Endothelial cell (in vitro differentiated cells): Measurements from ENCODE around the gene GAB2. TPM values are rescaled to one million over a fixed set of nuclear protein-coding genes. Genes with fewer than 3 reads are reported as not detected.

Experiments used
- DNase-seq: peaks from one replicate; pipeline ENCODE4 v3.0.0; 2021; ENCODE audit warnings: low spot score
- H3K27ac Mint-ChIP-seq: one replicate; pipeline ENCODE4 v1.8.0; 2021; ENCODE audit warnings: mixed read lengths, inconsistent platforms; ENCODE audit not compliant: unreplicated experiment
- H3K27me3 Mint-ChIP-seq: one replicate; pipeline ENCODE4 v1.8.0; 2021; ENCODE audit warnings: mild to moderate bottlenecking, moderate library complexity, mixed read lengths, inconsistent platforms; ENCODE audit not compliant: unreplicated experiment
- H3K36me3 Mint-ChIP-seq: one replicate; pipeline ENCODE4 v1.8.0; 2021; ENCODE audit warnings: mild to moderate bottlenecking, low read depth, mixed read lengths, inconsistent platforms; ENCODE audit not compliant: unreplicated experiment
- H3K4me1 Mint-ChIP-seq: one replicate; pipeline ENCODE4 v1.8.0; 2021; ENCODE audit warnings: mild to moderate bottlenecking, mixed read lengths, inconsistent platforms; ENCODE audit not compliant: unreplicated experiment
- H3K4me3 Mint-ChIP-seq: one replicate; pipeline ENCODE4 v1.8.0; 2021; ENCODE audit warnings: mild to moderate bottlenecking, mixed read lengths, inconsistent platforms; ENCODE audit not compliant: unreplicated experiment
- H3K9me3 Mint-ChIP-seq: one replicate; pipeline ENCODE4 v1.8.0; 2021; ENCODE audit warnings: mixed read lengths, inconsistent platforms; ENCODE audit not compliant: unreplicated experiment
- CTCF ChIP-seq: fragments of 200-600 bp; sonication (generic); IDR thresholded peaks from one replicate; pipeline ENCODE4 v1.5.0; 2021; ENCODE audit warnings: antibody characterized with exemption; ENCODE audit not compliant: unreplicated experiment
- total RNA-seq: library from RNA; stranded (reverse); fragmentation: NEBNext Ultra II Directional; extraction: Animal tissue kit (Norgen Biotek cat#: 25700); gene quantifications from one replicate; pipeline ENCODE4 v1.2.1, GENCODE V29; 2021; ENCODE audit not compliant: unreplicated experiment

GAB2 gene
- total RNA-seq, 1 donor from 2014 or later: 81.0 TPM

DNA sequence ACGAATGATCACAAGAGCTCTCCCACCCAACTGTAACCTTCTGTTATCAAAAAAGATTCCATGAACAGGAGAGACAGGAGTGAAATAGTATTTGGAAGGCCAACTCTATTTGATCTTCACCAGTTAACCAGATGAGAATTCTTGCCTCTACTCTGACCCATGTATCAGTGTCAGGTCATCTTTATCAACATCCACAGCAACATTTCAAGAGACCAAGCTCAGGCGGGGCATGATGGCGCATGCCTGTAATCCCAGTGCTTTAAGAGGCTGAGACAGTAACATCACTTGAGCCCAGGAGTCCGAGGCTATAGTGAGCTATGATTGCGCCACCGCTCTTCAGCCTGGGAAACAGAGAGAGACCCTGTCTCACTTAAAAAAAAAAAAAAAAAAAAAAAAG is 62.3 kb downstream of the GAB2 start:
- no peaks in the 10 kb centered on the region for H3K9me3 Mint-ChIP-seq
- no peaks in the 10 kb centered on the region for H3K27me3 Mint-ChIP-seq
- DNase-seq: no peak
- TF ChIP-seq CTCF: no peak
- H3K27ac Mint-ChIP-seq: no peak overlapping the region
- no peak overlapping the region for H3K4me3 Mint-ChIP-seq
- no peaks in the 10 kb centered on the region for H3K36me3 Mint-ChIP-seq
- peaks cover 38% of the 10 kb centered on the region for H3K4me1 Mint-ChIP-seq

DNA sequence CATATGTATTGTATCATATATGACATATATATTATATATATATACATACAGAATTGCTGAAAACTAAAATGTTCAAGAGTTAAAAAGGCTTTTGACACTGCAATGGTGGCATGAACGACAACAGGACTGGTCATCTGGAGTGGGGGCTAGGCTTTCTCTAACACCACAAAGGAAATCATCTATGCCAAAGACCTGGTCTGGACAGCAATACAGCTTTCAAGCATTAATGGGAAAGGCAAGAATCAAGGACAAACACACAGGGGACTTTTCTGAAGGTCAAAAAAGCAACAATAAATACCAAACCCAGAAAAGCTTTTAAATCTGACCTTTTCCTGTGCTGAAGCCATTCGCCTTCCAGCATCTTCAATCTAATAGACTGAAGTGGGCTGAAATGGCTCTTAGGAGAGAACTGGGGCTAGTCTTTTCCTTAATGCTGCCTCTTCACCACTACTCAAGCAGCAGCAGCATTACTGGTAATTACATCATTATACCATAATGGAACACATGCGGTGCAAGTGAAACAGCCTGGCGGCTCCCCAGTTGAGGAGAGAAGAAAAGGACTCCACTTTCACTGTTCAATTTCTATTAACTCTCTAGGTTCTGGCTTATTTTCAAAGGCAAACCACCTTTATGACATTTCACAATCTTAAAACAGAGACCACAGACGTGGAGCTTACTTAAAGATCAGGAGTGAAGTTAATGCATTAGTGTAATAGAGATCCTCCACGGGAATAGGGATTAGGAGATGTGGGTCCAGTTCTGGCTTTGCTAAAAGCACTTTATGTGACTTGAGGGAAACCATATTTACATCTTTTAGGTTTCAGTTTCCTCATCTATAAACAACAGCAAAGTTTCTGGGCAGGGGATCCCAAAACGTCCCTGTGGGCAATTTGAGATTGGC is 63.0 kb downstream of the GAB2 start:
- H3K27ac Mint-ChIP-seq: no peak overlapping the region
- H3K27me3 Mint-ChIP-seq: peaks cover 3% of the 10 kb centered on the region
- no peaks in the 10 kb centered on the region for H3K9me3 Mint-ChIP-seq
- TF ChIP-seq CTCF: no peak
- no peak overlapping the region for H3K4me3 Mint-ChIP-seq
- no peaks in the 10 kb centered on the region for H3K36me3 Mint-ChIP-seq
- DNase-seq: no peak
- H3K4me1 Mint-ChIP-seq: peaks cover 41% of the 10 kb centered on the region

- no peak for TF ChIP-seq CTCF
- no peak for DNase-seq
- H3K36me3 Mint-ChIP-seq: no peaks in the 10 kb centered on the region
- peaks cover 57% of the 10 kb centered on the region for H3K4me1 Mint-ChIP-seq
- no peak overlapping the region for H3K4me3 Mint-ChIP-seq
- peak overlapping the region; percentile 89 for H3K27ac Mint-ChIP-seq
- no peaks in the 10 kb centered on the region for H3K9me3 Mint-ChIP-seq
- H3K27me3 Mint-ChIP-seq: peaks cover 4% of the 10 kb centered on the region
Observed at GRCh38 chr11:78351979-78352841, 65.4 kb downstream of the GAB2 start.

DNA sequence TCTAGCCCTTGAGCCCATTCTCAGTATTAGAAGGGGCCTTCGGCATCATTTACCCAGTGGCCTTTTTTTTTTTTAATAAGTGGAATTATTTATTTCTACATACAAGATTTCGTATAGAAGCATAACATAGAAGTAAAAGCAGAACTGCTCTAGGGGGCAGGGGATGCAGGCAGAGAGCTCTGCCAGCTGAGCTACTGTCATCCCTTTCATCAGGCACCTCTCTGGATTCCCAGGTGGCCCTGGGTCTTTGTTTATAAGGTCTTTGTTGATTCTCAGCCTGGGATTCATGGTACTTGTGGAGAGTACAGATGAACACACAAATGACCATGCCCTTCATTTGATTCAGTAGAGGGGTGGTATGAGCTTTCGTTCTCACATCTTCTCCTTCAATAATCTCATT is 66.4 kb downstream of the GAB2 start:
- H3K4me1 Mint-ChIP-seq: peaks cover 63% of the 10 kb centered on the region
- peaks cover 7% of the 10 kb centered on the region for H3K27me3 Mint-ChIP-seq
- no peaks in the 10 kb centered on the region for H3K36me3 Mint-ChIP-seq
- H3K4me3 Mint-ChIP-seq: no peak overlapping the region
- peak overlapping the region; percentile 88 for H3K27ac Mint-ChIP-seq
- H3K9me3 Mint-ChIP-seq: no peaks in the 10 kb centered on the region
- no peak for DNase-seq
- TF ChIP-seq CTCF: no peak
